ENCODE data around the gene GID4. TPM values are rescaled to one million over a fixed set of nuclear protein-coding genes. Genes with fewer than 3 reads are reported as not detected.

Gene GID4
- total and polyA plus RNA-seq, 2 of the 4 experiments (the other 2 are of a cell fraction), result 3.9 to 5.6 TPM

GRCh38 chr17:18000030-18000408, 39.2 kb upstream of the GID4 start:
- H2AK9ac ChIP-seq (replicated peaks; ENCODE audit: low read depth, low read length, poor library complexity), result no peak overlapping the region
- no peak overlapping the region for H3K27ac ChIP-seq (ENCODE audit: insufficient read depth, low read length)
- H3K18ac ChIP-seq (ENCODE audit: low read depth, low read length), result no peak overlapping the region
- H3K56ac ChIP-seq (ENCODE audit: extremely low read depth, insufficient read depth, low read length), result no peak overlapping the region
- no peak for DNase-seq
- in situ Hi-C loops (cut with MboI; ENCODE audit: low sequenced_read_pairs) (no loop called here), dilution Hi-C loops (cut with HindIII; ENCODE audit: low sequenced_read_pairs, unreplicated experiment) (no loop called here), intact Hi-C loops (cut with micrococcal nuclease) (no loop called here)
- H4K91ac ChIP-seq (ENCODE audit: insufficient read depth, low read depth, low read length), result no peak overlapping the region
- no peak overlapping the region for H2AK5ac ChIP-seq (ENCODE audit: low read depth, low read length)
- BruUV-seq (replicated peaks), result no TSS peak
- 86% methylated on average over 1 of the region's 8 CpGs; no CpG with 5 or more reads in 1 of the 2 experiments for WGBS, 2 experiments (ENCODE audit: extremely low coverage in 2 of 2, insufficient read length in 1 of 2)
- no peak overlapping the region for H3K4me3 ChIP-seq (ENCODE audit: insufficient read depth, low read depth, low read length)
- TF ChIP-seq POLR2A (IDR thresholded peaks at IDR 0.05; ENCODE audit: low read depth, low read length) (no peak), SMC3 (IDR thresholded peaks at IDR 0.05; ENCODE audit: low read depth, low read length) (no peak), RAD21 (IDR thresholded peaks at IDR 0.05; ENCODE audit: low read length) (no peak), RFX5 (IDR thresholded peaks at IDR 0.05; ENCODE audit: low read depth, low read length) (no peak), NFE2L2 (IDR thresholded peaks at IDR 0.05; ENCODE audit: low read depth, low read length) (no peak)
- H3K4me1 ChIP-seq (ENCODE audit: control insufficient read depth, insufficient read depth, low read length), result peaks cover 2% of the 10 kb centered on the region; the same call in 1 of the 2 replicates
- no peak overlapping the region for H4K8ac ChIP-seq (ENCODE audit: low read depth in 2 of 2, low read length in 2 of 2)
- H4K20me1 ChIP-seq (ENCODE audit: insufficient read depth, low read length), result no peaks in the 10 kb centered on the region
- no peak overlapping the region for H2BK15ac ChIP-seq (ENCODE audit: low read depth, low read length)
- H3K9me1 ChIP-seq (ENCODE audit: insufficient read depth, low read length), result peaks cover 11% of the 10 kb centered on the region
- no peak overlapping the region for H2BK5ac ChIP-seq (ENCODE audit: low read depth, low read length, poor library complexity, severe bottlenecking)
- no peak overlapping the region for H2BK20ac ChIP-seq (ENCODE audit: low read depth, low read length)
- no peaks in the 10 kb centered on the region for H3K27me3 ChIP-seq (ENCODE audit: control insufficient read depth, insufficient read depth, low read length)
- ChIA-PET CTCF (no interaction called here), POLR2A (ENCODE audit: unreplicated experiment) (no interaction called here)
- no peaks in the 10 kb centered on the region for H3K36me3 ChIP-seq (ENCODE audit: control insufficient read depth, insufficient read depth, low read length)
- H3K9me3 ChIP-seq (ENCODE audit: control insufficient read depth, insufficient read depth, low read length), result no peaks in the 10 kb centered on the region
- no peak overlapping the region for H3K9ac ChIP-seq (ENCODE audit: low read depth, low read length)
- no peaks in the 10 kb centered on the region for H3K79me1 ChIP-seq (ENCODE audit: low read depth in 1 of 2, low read length in 2 of 2)
- no peak overlapping the region for H3K4me2 ChIP-seq (ENCODE audit: low read depth, low read length)
- H3K14ac ChIP-seq (replicated peaks; ENCODE audit: low read depth, low read length), result no peak overlapping the region
- ATAC-seq (ENCODE audit: low read depth), result no peak
- no peak overlapping the region for H3K4ac ChIP-seq (ENCODE audit: low read depth, low read length)
- no peak overlapping the region for H2BK120ac ChIP-seq (ENCODE audit: low read depth, low read length)
- no peak overlapping the region for H4K5ac ChIP-seq (ENCODE audit: low read depth, low read length)
- H2AFZ ChIP-seq (replicated peaks; ENCODE audit: low read length, poor library complexity), result no peak overlapping the region
- H3K23ac ChIP-seq (ENCODE audit: low read depth, low read length), result no peak overlapping the region

All from IMR-90 (cell line).